Activated CD4-positive, CD25-positive, alpha-beta regulatory T cell treated with anti-CD3 and anti-CD28 coated beads, Interleukin-2, amount 50 U/mL, for 16 hours (primary cell): ENCODE measurements around the gene CFAP161.
"Not testable (repeated sequence)": the region's sequence is repeated elsewhere in the genome, so short reads cannot be mapped to it uniquely, and the experiment has no call there.

ENCODE experiments used
- DNase-seq: peaks from one replicate; pipeline ENCODE4 v3.0.0-alpha.2; 2020; ENCODE audit warnings: low read depth, low spot score

The CFAP161 gene

DNA sequence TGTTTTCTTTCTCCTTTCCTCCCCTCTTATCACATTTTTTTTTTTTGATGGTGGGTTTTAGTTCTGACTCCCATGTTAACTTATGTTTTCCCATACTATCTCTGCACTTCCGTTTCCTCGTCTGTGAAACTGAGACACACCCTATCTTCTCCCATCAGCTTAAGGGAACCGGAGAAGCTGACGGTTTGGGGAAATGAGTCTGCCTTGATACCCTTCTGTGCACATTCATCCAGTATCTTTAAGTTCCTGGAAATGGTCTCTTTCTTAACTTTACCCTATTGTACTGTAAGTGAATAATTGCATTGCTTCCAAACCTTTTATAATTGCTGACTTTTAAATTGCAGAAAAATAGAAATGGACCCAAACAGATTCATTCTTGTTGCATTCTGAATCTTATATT lies 26.2 kb upstream of the CFAP161 start:
- DNase-seq: no peak

DNA sequence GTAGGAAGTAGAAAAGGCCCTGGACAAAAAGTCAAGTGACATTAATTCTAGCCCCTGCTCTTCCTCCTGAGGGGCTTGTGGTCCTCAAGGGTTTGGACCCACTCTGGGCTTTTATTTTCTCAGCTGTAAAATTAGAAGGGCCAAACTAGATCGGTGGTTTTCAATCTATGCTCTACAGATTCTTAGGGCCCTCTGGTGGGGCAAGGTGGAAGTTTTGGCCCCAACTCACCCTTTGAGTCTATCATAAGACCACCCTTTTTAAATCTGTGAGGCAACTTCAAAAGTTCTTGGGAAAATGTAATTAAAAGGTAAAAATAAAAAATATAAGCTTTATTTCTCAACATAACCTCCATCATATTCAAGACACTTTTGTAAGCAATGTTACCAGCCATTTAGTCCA lies 25.6 kb upstream of the CFAP161 start:
- DNase-seq: no peak

DNA sequence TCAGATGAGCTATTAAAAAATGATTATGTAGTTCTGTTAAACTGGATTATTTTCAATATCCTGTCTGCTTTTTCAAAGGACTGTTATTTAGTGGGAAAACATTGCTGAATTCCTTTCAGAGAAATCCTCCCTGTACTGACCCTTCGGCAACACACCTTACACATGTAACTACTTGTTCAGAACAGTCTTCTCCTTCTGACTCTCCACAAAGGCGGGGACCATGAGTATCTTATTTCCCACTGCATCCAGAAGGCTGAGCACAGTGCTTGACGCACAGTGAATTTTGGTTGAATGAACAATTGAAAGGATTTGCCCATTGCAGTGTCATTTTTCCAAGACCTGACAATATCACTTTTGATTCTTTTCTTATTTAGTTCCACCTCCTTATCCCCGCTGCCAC lies 23.1 kb upstream of the CFAP161 start:
- DNase-seq: no peak

DNA sequence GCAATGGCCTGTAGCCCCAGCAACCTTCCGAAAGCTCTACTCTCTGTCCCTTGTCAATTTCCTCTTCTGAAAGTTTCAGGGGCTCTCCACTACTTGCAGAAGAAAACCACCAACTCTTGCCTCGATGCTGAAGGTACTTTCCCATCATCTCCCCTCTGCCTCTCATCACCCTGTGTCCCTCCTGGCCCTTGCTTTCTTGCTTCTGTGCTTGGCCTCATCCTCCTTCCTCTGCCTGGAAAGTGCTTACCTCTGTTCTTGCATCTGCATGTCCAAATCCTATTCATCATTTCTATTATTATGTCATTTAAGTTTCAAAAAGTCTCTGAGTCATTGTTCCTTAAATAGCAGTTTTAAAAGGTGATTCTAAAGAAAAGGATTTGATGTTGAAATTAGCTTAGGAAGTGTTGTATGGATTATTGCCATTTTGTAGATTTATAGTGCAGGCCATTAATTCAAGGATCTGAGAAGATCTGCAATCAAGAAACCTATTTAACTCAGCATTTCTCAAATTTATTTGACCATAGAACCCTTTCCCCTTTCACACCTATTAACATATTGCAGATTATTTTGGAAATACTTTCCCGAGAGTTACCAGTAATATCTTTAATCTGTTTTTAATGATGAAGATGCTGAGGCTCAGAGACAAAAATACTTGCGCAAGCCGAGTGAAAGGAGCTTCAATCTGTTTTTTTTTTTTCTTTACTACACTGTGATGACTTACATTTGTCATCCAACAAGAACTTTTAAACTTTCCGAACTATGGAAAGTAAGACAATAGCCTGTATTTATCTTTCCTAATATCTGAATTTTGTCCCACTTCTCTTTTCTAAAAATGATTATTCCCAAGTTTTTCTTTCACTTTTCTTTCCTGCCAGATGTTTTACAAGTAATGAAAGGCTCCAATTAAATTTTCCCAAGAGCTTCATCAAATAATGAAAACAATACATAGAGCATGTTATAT lies 22.3 kb upstream of the CFAP161 start:
- no peak for DNase-seq

DNA sequence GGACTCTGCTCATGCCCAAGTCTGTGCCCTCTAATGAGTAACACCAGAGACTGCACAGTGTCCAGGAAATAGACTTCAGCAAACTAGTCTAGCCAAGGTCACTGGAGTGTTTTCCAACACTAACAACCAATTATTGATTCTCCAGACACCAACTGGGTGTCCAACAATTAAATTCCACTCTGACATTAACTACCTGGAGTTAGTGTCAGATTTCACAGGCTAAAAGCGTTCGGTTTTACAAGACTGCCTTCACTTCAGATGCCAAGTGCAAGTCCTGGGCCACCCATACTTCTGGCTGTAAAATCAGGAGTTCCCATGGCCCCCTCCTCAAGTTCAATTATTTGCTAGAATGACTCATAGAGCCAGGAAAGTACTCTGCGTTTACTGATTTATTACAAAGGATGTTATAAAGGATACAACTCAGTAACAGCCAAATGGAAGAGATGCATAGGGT lies 20.8 kb upstream of the CFAP161 start:
- DNase-seq: no peak

DNA sequence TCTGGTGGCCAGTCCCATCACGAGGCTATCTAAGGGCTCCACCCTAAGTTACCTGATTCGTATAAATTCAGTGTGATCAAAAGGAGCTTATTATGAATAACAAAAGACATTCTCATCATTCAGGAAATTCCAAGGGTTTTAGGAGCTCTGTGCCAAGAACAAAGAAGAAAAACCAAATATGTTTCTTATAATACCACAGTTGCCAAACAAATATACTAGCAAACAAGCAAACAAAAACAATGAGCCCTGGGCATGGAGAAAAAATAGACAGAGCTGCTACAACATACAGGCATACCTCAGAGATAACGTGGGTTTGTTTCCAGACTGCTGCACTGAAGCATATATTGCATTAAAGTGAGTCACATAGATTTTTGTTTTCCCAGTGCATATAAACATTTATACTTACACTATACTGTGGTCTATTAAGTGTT lies 20.2 kb upstream of the CFAP161 start:
- no peak for DNase-seq

DNA sequence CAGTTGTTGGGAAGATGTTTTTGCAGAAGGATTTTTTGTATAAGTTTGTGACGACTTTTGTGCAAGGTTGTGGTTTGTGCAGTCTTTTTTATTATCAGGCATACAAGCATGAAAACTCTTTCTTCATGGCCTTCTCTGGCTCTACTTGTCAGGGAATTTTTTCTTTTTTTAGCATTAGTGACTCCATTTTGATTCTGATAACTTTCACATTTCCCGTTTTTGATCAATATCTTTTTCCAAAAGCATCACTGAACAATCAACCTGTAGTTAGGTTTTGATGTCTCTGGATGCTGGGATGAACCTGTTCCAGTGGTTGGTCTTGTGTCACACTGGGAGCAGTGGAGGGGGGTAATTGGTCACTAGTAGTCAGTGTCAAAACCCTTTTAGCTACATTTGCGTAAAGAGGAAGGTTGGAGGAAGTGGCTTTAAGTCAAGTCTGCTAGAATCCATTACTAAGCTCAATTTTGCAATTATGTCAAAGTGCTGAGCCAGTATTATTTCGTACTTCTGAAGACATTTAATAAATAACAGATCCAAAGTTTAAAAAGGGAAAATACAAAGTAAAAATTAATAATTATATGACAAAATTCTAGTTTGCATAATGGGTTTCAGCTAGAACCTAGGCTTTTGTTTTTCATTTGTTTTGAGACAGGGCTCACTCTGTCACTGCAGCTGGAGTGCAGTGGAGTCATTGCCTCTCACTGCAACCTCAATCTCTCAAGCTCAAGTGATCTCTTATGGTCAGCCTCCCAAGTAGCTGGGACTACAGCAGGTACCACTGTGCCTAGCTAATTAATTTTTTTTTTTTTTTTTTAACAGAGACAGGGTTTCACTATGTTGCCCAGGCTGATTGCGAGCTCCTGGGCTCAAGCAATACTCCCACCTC lies 18.8 kb upstream of the CFAP161 start:
- DNase-seq: no peak

DNA sequence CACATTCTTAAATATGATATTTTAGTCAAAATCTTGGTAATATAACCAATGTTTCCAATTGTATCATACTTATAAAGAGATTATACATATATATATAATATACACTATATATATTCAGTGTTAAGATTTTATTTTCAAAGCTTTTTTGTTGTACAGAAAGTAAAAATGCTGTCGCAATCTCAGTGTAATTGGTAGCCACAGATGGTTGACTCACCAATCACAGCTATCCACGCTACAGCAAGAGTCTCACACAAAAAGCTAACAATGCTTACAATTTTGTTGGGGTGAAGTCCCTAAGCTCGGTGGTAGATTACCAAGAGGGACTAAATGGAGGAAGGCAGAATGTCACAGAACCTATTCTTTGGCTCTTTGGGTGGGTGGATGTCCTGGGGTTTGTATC lies 16.9 kb upstream of the CFAP161 start:
- DNase-seq: no peak

DNA sequence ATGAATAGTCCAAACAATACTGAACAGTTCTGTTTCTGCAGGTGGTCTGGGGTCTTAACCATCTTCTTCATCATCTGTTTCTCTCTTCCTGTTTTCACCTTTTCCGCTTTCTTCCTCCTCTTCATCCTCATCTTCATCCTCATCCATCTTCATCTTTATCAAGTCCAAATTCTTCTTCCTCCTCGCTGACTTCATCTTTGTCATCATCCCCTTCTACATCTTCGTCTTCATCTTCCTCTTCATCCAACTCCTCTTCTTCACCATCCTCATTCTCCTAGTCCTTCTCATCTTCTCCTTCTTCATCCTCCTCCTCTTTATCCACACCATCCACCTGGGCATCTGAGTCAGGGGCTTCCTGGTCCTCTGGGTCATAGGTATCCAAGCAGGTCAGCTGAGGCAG lies 16.5 kb upstream of the CFAP161 start:
- no peak for DNase-seq

DNA sequence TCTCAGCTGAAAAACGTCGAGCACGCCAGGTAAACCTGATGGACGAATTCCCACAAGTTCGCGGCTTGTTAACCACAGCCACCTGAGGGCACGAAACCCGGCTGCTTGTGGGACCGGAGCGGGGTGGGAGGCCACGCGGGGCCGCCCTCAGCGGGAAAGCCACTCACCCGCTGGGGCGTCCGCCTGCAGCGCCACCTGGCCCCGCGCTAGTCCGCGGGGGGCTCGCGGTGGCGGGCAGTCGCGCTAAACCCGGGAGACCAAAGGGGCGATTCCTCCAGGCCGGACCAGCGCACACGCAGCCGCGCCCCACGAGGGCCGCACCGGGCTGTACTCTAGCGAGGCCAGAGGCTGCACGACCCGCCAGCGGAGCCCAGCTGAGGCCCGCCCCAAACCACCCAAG lies 15.7 kb upstream of the CFAP161 start:
- DNase-seq: no peak

DNA sequence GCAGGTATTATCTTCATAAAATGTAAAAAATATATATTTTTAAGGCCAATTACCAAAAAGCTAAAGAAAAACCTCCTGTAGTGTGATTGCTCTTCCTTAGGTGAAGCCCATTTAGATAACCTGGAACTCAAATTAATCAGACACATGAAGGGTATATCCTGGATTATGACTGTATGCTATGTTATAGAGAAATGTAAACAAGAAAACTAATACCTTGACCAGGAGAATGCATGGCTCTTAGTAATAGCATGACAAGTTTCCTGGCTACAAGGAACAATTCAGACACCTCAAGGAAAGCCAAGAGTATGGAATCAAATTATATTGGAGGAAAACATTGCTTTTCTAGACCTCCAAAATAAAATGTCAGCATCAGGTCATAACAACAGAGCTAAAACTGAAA lies 14.0 kb upstream of the CFAP161 start:
- no peak for DNase-seq

DNA sequence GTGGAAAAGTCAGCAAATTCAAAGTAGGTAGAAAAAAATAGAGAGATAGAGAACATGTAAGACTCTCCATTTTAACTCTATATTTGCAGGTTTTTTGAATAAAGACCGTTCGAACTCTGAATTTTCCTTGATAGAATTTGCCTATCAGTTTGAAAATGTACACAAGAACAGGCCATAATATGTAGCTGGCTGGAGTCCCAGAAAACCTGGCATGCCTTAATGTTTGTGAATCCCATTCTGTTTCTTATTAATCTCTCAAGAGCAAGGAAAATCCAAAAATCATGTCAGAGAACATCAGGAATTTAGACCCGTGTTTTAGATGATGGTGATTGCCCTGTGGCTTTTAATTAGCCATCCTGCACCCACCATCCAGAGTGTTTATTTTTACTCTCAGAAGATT lies 7.2 kb upstream of the CFAP161 start:
- DNase-seq: no peak

DNA sequence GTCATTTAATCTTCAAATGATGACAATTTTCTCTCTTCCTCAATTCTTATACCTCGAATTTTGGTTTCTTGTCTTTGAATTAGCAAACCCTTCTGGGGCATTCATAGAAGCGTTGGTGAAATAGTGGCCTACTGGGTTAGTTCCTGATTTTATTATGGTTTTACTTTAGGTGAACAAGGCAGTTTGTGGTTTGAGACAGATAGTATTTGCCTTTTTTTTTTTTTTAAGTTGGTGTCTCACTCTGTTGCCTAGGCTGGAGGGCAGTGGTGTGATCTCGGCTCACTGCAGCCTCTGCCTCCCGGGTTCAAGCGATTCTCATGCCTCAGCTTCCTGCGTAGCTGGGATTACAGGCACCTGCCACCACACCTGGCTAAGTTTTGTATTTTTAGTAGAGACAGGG lies 7.4 kb downstream of the CFAP161 start:
- not testable (repeated sequence) for DNase-seq

DNA sequence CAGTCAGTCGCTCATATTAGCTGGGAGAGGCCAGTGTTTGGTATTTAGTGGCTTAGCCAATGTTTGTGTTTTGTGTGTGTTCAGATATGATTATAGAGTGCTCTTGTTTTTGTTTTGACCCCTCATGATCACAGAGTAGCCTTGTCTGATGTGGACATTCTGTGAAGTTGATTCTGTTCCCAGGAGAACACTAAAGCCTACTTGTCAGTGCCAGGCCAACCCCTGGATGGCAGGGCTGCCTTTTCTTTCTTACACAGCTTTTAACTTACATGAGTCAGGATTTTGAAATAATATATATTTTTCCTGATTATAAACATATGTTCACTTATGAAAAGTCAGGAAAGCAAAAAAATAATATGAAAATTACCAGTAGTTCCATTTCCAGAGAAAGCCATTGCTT lies 11.9 kb downstream of the CFAP161 start:
- no peak for DNase-seq

DNA sequence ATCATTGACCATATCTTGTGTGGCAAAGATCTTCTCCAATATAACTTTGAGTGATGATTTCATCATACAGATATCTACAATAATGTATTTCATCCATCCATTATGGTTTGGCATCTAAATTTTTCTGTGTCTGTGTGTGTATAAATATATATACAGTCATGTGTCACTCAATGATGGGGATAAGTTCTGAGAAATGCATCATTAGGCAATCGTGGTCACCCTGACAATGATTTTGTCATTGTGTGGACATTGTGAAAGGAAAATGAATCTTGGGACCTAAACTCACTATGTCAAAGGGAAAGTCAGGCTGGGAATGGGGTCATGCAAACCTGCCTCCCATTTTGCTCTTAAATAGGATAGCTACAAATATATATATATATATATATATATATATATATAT lies 12.4 kb downstream of the CFAP161 start:
- DNase-seq: no peak

DNA sequence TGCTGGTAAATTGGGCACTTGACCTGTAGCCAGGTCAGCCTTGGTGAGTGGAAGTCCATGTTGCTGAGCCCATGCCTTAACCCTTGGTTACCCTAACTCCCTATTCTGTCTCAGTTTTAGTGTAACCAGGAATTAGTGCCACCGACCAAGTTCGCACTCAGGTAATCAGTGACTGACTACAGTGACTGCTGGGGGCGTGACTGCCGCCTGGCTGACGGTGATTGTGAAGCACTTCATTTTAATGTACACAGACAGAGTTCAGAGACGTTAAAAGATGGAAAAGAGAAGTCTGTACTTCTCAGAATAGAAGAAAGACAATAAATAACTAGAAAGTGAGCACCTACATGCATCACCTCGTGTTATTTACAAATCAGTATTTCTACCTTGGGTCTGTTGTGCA lies 17.3 kb downstream of the CFAP161 start:
- no peak for DNase-seq

DNA sequence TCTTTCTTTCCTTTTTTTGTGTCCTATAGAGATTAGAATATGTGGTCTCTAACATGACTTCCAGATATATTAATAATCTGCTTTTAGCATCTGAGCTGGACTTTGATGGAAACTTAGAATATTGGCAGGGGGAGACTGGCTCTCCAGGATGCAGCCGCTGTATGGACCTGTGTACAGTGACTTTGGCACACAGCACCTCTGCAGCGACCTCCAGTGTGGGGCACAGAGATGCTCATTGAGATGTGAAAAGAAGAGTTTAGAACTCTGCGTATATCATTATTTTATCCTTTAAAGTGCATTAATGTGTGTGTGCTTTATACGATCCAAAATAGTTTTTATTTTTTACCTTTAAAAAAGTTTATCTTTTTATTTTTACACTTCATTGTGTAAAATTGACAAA lies 18.3 kb downstream of the CFAP161 start:
- DNase-seq: no peak

DNA sequence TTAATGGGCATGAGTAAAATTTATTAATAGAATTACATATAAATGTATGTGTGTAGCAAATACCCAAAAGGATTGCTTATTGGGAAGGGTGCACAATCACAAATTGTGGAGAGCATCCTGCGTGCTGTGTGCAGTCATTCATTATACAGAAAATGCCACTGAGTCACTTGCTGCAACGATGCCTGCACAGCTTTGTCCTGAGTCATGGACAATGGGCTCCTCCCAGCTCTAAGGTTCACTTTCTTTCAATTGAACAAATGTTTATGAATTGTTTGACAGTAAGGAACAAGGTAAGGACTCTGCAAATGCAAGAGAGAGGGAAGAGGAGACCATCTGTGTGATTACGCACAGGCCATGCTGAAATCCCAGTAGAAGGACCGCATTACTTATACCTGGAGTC lies 18.7 kb downstream of the CFAP161 start:
- no peak for DNase-seq

DNA sequence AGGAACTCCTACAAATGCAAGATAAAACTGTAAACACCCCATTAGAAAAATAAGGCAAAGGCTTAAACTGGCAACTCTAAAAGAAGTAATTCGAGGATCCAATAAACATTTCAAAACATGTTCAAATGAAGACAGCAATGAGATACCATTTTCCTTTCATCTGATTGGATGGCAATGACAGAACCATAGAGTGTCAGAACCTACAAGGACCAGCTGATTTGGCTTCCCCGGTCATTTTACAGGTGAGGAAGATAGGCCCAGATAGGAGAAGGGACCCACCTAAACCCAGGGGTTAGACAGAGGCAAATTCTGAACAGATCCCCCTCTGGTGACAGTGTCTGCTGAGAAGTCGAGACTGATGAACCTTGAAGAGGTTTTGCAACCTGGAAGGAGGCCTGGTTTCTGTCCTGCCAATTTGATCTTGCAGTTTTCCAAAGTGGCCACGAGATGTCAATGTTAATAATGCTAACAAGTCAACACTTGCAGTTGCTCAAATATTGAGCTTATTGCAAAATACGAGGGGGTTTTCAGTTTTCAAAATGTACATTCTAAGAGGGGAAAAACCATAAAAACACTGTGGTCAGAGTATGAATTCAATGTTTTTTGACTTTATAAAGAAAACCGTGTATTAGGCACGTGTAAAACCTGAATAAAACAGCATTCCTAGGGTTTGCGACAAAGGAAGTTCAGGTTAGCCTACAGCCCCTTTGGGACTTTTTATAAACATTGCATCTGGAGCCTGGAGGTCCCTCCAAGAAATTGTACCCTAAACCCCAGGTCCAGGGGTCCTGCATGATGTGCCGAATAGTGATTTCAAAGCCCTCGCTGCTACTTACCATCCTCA lies 21.5 kb downstream of the CFAP161 start:
- DNase-seq: no peak

DNA sequence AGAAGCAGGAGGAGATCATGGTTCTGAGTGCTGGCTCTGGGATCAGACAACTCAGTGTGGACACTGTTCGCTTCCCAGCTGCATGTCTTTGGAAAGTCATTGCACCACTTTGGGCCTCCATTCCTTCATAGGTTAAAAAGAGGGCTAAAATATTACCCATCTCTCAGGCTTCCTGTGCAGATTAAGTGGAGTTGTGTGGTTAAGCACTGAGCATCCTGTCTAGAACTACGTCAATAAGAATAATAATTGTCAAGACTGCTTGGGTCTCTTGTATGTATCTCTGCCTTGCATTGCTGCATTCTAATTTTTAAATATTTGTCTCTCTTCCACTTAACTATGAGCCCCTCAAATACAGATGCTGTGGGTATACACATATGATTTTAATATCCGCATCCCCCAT lies 22.3 kb downstream of the CFAP161 start:
- no peak for DNase-seq

DNA sequence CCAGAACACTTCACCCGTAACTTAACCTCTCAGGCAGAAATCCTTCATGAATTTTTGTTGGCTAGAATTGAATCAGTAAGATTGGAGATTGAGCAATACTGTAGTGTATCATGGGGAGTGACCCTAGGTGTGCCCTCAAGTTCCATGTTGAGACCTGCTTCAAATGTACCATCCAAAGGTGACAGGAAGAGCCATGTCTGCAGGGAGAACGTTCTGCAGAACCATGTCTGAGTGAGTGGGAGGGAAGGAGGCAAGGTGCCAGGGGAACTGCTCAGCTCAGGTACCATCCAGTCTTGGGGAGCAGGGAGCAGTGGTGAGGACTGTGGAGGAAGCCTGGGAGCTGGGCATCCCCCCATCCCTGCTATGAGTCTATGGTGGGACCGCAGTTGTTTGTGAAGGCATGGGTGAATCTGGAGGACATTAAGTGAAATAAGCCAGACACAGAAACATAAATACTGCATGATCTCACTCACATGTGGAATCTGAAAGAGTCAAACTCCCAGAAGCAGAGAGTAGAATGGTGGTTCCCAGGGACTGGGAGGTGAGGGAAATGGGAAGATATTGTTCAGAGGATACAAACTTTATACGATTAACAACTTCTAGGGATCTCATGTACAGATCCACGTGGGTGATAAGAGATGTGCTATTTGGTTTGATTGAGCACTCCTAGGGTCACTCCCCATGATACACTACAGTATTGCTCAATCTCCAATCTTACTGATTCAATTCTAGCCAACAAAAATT lies 23.3 kb downstream of the CFAP161 start:
- no peak for DNase-seq
